ENCODE measurements around the gene TRABD2B.

DNA sequence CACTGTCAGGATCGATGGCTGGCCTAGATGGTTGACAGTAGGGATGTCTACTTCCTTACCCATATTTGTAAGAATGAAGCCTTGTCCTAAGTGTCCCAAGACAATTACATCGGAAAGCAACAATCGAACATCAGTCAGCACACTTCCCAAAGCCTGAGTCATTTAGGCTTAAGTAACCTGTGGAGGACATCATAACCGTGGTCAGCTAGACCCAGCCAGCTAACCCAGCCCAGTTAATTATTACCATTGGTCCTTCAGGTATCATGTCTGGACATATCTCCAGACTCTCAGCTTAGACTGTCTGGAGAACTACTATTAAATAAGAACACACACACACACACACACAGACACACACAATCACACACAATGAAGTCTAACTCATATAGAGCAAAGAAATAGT is 264.7 kb downstream of the TRABD2B start:
- TF ChIP-seq CTCF (IDR thresholded peaks at IDR 0.05), result no peak
- no peak for TF ChIP-seq ZFX (IDR thresholded peaks at IDR 0.05; ENCODE audit: borderline replicate concordance)
